OCI-M1 (cell line): Measurements from ENCODE around the gene ESF1.

Experiments
- DNase-seq: peaks from one replicate; lab custom pipeline; 2025; lab: John Stamatoyannopoulos, UW

Gene ESF1

GRCh38 chr20:13736436-13737191, 48.1 kb downstream of the ESF1 start:
- no peak for DNase-seq

GRCh38 chr20:13735826-13736225, 48.9 kb downstream of the ESF1 start:
- DNase-seq: no peak

- DNase-seq: peak; percentile 37
These were observed 61.7 kb downstream of the ESF1 start for GRCh38 chr20:13723011-13723410.

GRCh38 chr20:13718171-13718570, 66.5 kb downstream of the ESF1 start:
- no peak for DNase-seq

- no peak for DNase-seq
These were observed 67.1 kb downstream of the ESF1 start for GRCh38 chr20:13717631-13718044.

GRCh38 chr20:13715171-13715570, 69.5 kb downstream of the ESF1 start:
- DNase-seq: no peak

- DNase-seq: no peak
These were observed 76.5 kb downstream of the ESF1 start for GRCh38 chr20:13708234-13708633.

- DNase-seq: no peak
These were observed 81.5 kb downstream of the ESF1 start for GRCh38 chr20:13703265-13703664.

- no peak for DNase-seq
These were observed 83.2 kb downstream of the ESF1 start for GRCh38 chr20:13701486-13701885.

- no peak for DNase-seq
These were observed 84.0 kb downstream of the ESF1 start for GRCh38 chr20:13700761-13701160.

- DNase-seq: peak; percentile 23
These were observed 90.1 kb downstream of the ESF1 start for GRCh38 chr20:13694420-13695150.

- no peak for DNase-seq
These were observed 91.7 kb downstream of the ESF1 start for GRCh38 chr20:13692802-13693736.

- no peak for DNase-seq
These were observed 93.8 kb downstream of the ESF1 start for GRCh38 chr20:13690943-13691342.

GRCh38 chr20:13687815-13688214, 96.9 kb downstream of the ESF1 start:
- DNase-seq: no peak

GRCh38 chr20:13685623-13686022, 99.1 kb downstream of the ESF1 start:
- no peak for DNase-seq

- DNase-seq: peak; percentile 81
These were observed 100.0 kb downstream of the ESF1 start for GRCh38 chr20:13684566-13685222.

GRCh38 chr20:13683833-13684232, 100.9 kb downstream of the ESF1 start:
- no peak for DNase-seq

- DNase-seq: no peak
These were observed 103.2 kb downstream of the ESF1 start for GRCh38 chr20:13681248-13682125.

GRCh38 chr20:13678944-13679343, 105.8 kb downstream of the ESF1 start:
- no peak for DNase-seq

- DNase-seq: no peak
These were observed 107.5 kb downstream of the ESF1 start for GRCh38 chr20:13677241-13677640.

GRCh38 chr20:13676682-13677081, 108.0 kb downstream of the ESF1 start:
- DNase-seq: no peak
